HUES6 (cell line): ENCODE results near the gene EFCAB11.

ENCODE experiments used
- H3K27ac ChIP-seq: 2 replicates; pipeline ENCODE4 v1.7.0; 2013; ENCODE audit warnings: low read depth, mild to moderate bottlenecking, low read length, inconsistent platforms
- H3K27me3 ChIP-seq: 2 replicates; pipeline ENCODE4 v1.6.1; 2013; ENCODE audit warnings: low read length; ENCODE audit not compliant: control insufficient read depth, insufficient read depth
- H3K36me3 ChIP-seq: 2 replicates; pipeline ENCODE4 v1.6.1; 2013; ENCODE audit warnings: low read length; ENCODE audit not compliant: control insufficient read depth, insufficient read depth
- H3K4me1 ChIP-seq: 2 replicates; pipeline ENCODE4 v1.6.1; 2013; ENCODE audit warnings: low read length; ENCODE audit not compliant: control insufficient read depth, insufficient read depth
- H3K4me3 ChIP-seq: 2 replicates; pipeline ENCODE4 v1.5.1; 2013; ENCODE audit warnings: low read depth, low read length
- H3K9ac ChIP-seq: one replicate; pipeline ENCODE4 v1.6.1; 2013; ENCODE audit warnings: mild to moderate bottlenecking, low read length
- H3K9me3 ChIP-seq: 2 replicates; pipeline ENCODE4 v1.6.1; 2013; ENCODE audit warnings: low read depth, low read length; ENCODE audit not compliant: control insufficient read depth, insufficient read depth

The EFCAB11 gene

GRCh38 chr14:89956661-89957009 is 2.1 kb upstream of the EFCAB11 start:
- Histone ChIP-seq H3K9me3 (no peaks in the 10 kb centered on the region), H3K36me3 (peaks cover 19% of the 10 kb centered on the region; the same call in 1 of the 2 replicates), H3K27me3 (no peaks in the 10 kb centered on the region), H3K4me3 (peak overlapping the region; percentile 88), H3K9ac (peak overlapping the region; percentile 73), H3K4me1 (peaks cover 34% of the 10 kb centered on the region), H3K27ac (no peak overlapping the region)

- peaks cover 22% of the 10 kb centered on the region; the same call in 1 of the 2 replicates for H3K36me3 ChIP-seq
These were observed 1.5 kb upstream of the EFCAB11 start, which contains the start of gene TDP1 for GRCh38 chr14:89955745-89956660. Gene TDP1, plus strand, starts transcription at chr14:89955927. Its CDS starts 7,188 bp downstream, at chr14:89963115.

GRCh38 chr14:89955022-89955744 is 653 bp upstream of the EFCAB11 start:
- Histone ChIP-seq H3K27me3 (no peaks in the 10 kb centered on the region), H3K9me3 (no peaks in the 10 kb centered on the region), H3K4me3 (peak overlapping the region; percentile 88), H3K27ac (no peak overlapping the region), H3K4me1 (peaks cover 23% of the 10 kb centered on the region), H3K36me3 (peaks cover 26% of the 10 kb centered on the region; the same call in 1 of the 2 replicates), H3K9ac (peak overlapping the region; percentile 34)

More at GRCh38 chr14:89955745-89956660, 1.5 kb upstream of the EFCAB11 start, which contains the start of gene TDP1:
- Histone ChIP-seq H3K27me3 (no peaks in the 10 kb centered on the region), H3K27ac (peak within 1 kb of the TSS; percentile 73; the same call in 1 of the 2 replicates), H3K4me3 (peak within 1 kb of the TSS; percentile 88), H3K9me3 (no peaks in the 10 kb centered on the region), H3K4me1 (peaks cover 31% of the 10 kb centered on the region), H3K9ac (peak within 1 kb of the TSS; percentile 73)

GRCh38 chr14:89953602-89954001 is 928 bp downstream of the EFCAB11 start:
- Histone ChIP-seq H3K9ac (no peak overlapping the region), H3K27me3 (no peaks in the 10 kb centered on the region), H3K4me3 (peak overlapping the region; percentile 88), H3K27ac (no peak overlapping the region), H3K36me3 (peaks cover 35% of the 10 kb centered on the region), H3K9me3 (no peaks in the 10 kb centered on the region), H3K4me1 (peaks cover 18% of the 10 kb centered on the region; the same call in 1 of the 2 replicates)

- no peak overlapping the region for H3K27ac ChIP-seq
- no peaks in the 10 kb centered on the region for H3K27me3 ChIP-seq
- peaks cover 24% of the 10 kb centered on the region for H3K36me3 ChIP-seq
- no peak overlapping the region for H3K4me3 ChIP-seq
- no peak overlapping the region for H3K9ac ChIP-seq
- peaks cover 9% of the 10 kb centered on the region; the same call in 1 of the 2 replicates for H3K4me1 ChIP-seq
- H3K9me3 ChIP-seq, result no peaks in the 10 kb centered on the region
These were observed 2.0 kb downstream of the EFCAB11 start for GRCh38 chr14:89952576-89952975.

- Histone ChIP-seq H3K27ac (no peak overlapping the region), H3K4me1 (no peaks in the 10 kb centered on the region), H3K27me3 (no peaks in the 10 kb centered on the region), H3K9me3 (no peaks in the 10 kb centered on the region), H3K9ac (no peak overlapping the region), H3K36me3 (peaks cover 17% of the 10 kb centered on the region), H3K4me3 (no peak overlapping the region)
These were observed 7.2 kb downstream of the EFCAB11 start for GRCh38 chr14:89947344-89947743.

- no peaks in the 10 kb centered on the region for H3K27me3 ChIP-seq
- H3K9ac ChIP-seq, result no peak overlapping the region
- no peak overlapping the region for H3K27ac ChIP-seq
- H3K36me3 ChIP-seq, result no peaks in the 10 kb centered on the region
- no peaks in the 10 kb centered on the region for H3K4me1 ChIP-seq
- no peak overlapping the region for H3K4me3 ChIP-seq
- no peaks in the 10 kb centered on the region for H3K9me3 ChIP-seq
These were observed 12.6 kb downstream of the EFCAB11 start for GRCh38 chr14:89941830-89942377.

GRCh38 chr14:89936654-89937185 is 17.8 kb downstream of the EFCAB11 start:
- no peaks in the 10 kb centered on the region for H3K27me3 ChIP-seq
- H3K4me1 ChIP-seq, result no peaks in the 10 kb centered on the region
- no peak overlapping the region for H3K27ac ChIP-seq
- H3K9ac ChIP-seq, result no peak overlapping the region
- no peak overlapping the region for H3K4me3 ChIP-seq
- H3K9me3 ChIP-seq, result no peaks in the 10 kb centered on the region
- peaks cover 5% of the 10 kb centered on the region for H3K36me3 ChIP-seq

- Histone ChIP-seq H3K4me3 (no peak overlapping the region), H3K4me1 (no peaks in the 10 kb centered on the region), H3K36me3 (peaks cover 15% of the 10 kb centered on the region), H3K27ac (no peak overlapping the region), H3K9ac (no peak overlapping the region), H3K9me3 (no peaks in the 10 kb centered on the region), H3K27me3 (no peaks in the 10 kb centered on the region)
These were observed 21.5 kb downstream of the EFCAB11 start for GRCh38 chr14:89933002-89933401.

- no peak overlapping the region for H3K9ac ChIP-seq
- H3K27ac ChIP-seq, result no peak overlapping the region
- H3K4me1 ChIP-seq, result 0 out of 2 replicates have a peak, but pooled peaks cover 3% of the 10 kb centered on the region
- no peaks in the 10 kb centered on the region for H3K27me3 ChIP-seq
- H3K36me3 ChIP-seq, result peaks cover 15% of the 10 kb centered on the region
- no peak overlapping the region for H3K4me3 ChIP-seq
- no peaks in the 10 kb centered on the region for H3K9me3 ChIP-seq
These were observed 27.2 kb downstream of the EFCAB11 start for GRCh38 chr14:89927186-89927865.
